ENCODE measurements around the gene SLC8A1. TPM values are rescaled to one million over a fixed set of nuclear protein-coding genes. Genes with fewer than 3 reads are reported as not detected.

The SLC8A1 gene
- total RNA-seq, 2 donors from 2014 or later: 0.66 to 7.8 TPM

GRCh38 chr2:40181855-40182254, 270.0 kb downstream of the SLC8A1 start:
- no peaks in the 10 kb centered on the region for H3K27me3 ChIP-seq
- intact Hi-C loops (cut with DNase I): no loop called here
- TF ChIP-seq CTCF (IDR thresholded peaks at IDR 0.05) (no peak), POLR2A (IDR thresholded peaks at IDR 0.05) (no peak)

DNA sequence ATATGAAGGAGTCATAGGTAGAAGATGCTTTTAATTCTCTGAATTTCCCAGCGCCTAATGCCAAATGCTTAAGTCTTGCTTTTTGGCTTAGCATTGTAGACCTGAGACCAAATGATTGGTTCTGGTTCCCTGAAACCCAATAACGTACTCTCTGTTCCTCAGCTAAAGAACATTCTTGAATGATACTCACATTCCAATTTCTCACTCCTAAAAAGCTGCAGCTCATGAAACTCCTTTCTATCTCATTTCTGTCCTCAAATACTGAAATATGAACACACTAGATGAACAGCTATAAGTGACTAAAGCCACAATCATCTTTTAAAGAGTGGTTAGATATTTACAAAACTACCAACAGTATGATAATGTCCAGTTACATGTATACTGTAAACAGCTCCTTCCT, 272.1 kb downstream of the SLC8A1 start:
- Histone ChIP-seq H3K4me1 (no peaks in the 10 kb centered on the region), H3K4me3 (no peak overlapping the region), H3K27me3 (no peaks in the 10 kb centered on the region), H3K27ac (no peak overlapping the region), H3K36me3 (replicated peaks in 1 of 2; ENCODE audit: insufficient read depth in 1 of 2, low read depth in 2 of 2) (no peaks in the 10 kb centered on the region), H3K9me3 (no peaks in the 10 kb centered on the region)
- intact Hi-C loops (cut with DNase I): no loop called here
- 69 to 84% methylated on average over 2 of the region's 2 CpGs for WGBS, 2 donors
- ATAC-seq: no peak
- TF ChIP-seq CTCF (IDR thresholded peaks at IDR 0.05) (no peak), POLR2A (IDR thresholded peaks at IDR 0.05) (no peak)
- DNase-seq: no peak

More at GRCh38 chr2:40181855-40182254, 270.0 kb downstream of the SLC8A1 start:
- no peak overlapping the region for H3K4me3 ChIP-seq
- no peak for ATAC-seq
- no peak for DNase-seq
- no peaks in the 10 kb centered on the region for H3K36me3 ChIP-seq (replicated peaks in 1 of 2; ENCODE audit: insufficient read depth in 1 of 2, low read depth in 2 of 2)
- no peak overlapping the region for H3K27ac ChIP-seq
- H3K4me1 ChIP-seq: no peaks in the 10 kb centered on the region
- 66 to 73% methylated on average over 3 of the region's 3 CpGs for WGBS, 2 donors
- no peaks in the 10 kb centered on the region for H3K9me3 ChIP-seq

GRCh38 chr2:40178971-40179370, 272.9 kb downstream of the SLC8A1 start:
- intact Hi-C loops (cut with DNase I): no loop called here
- no peak for ATAC-seq
- WGBS, 2 donors: 60 to 78% methylated on average over 3 of the region's 3 CpGs

DNA sequence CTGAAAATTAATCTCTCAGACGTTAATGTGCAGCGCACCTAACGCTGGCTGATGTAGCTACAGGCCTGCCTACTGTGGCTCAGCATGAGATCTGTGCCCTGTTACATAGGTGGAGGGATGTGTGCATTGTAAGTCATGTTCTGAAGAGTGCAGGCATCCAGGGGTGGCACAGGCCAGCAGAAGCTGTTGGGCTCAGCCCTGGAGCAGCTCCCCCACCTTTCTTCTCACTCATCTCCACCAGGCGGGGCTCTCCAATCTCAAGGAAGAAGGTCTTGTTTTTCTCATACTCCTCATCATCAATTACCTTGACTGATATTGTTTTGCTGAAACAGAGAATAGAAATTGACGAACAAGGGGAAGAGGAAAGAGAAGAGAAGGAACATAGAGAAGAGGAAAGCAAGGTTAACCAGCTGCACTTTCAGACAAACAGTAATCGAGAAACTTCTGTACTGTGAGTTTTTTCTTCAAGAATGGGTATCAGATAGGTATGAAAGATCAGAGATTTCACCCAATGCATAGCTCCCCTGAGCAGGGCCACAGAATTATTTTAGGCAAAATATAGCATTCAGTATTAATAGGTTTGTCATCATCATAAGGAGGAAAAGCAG, 273.6 kb downstream of the SLC8A1 start:
- TF ChIP-seq POLR2A (IDR thresholded peaks at IDR 0.05) (no peak), CTCF (IDR thresholded peaks at IDR 0.05) (no peak)
- Histone ChIP-seq H3K36me3 (replicated peaks in 1 of 2; ENCODE audit: insufficient read depth in 1 of 2, low read depth in 2 of 2) (no peaks in the 10 kb centered on the region), H3K27ac (no peak overlapping the region), H3K27me3 (no peaks in the 10 kb centered on the region), H3K9me3 (no peaks in the 10 kb centered on the region), H3K4me1 (no peaks in the 10 kb centered on the region), H3K4me3 (no peak overlapping the region)
- WGBS, 2 donors: 78 to 82% methylated on average over 5 to 6 of the region's 6 CpGs
- ATAC-seq: no peak
- intact Hi-C loops (cut with DNase I): no loop called here
- DNase-seq: no peak

More at GRCh38 chr2:40178971-40179370, 272.9 kb downstream of the SLC8A1 start:
- no peak overlapping the region for H3K27ac ChIP-seq
- no peaks in the 10 kb centered on the region for H3K27me3 ChIP-seq
- TF ChIP-seq POLR2A (IDR thresholded peaks at IDR 0.05): no peak
- no peak for TF ChIP-seq CTCF (IDR thresholded peaks at IDR 0.05)
- no peaks in the 10 kb centered on the region for H3K9me3 ChIP-seq
- no peaks in the 10 kb centered on the region for H3K4me1 ChIP-seq
- no peak overlapping the region for H3K4me3 ChIP-seq
- H3K36me3 ChIP-seq (replicated peaks in 1 of 2; ENCODE audit: insufficient read depth in 1 of 2, low read depth in 2 of 2): no peaks in the 10 kb centered on the region
- DNase-seq: no peak

DNA sequence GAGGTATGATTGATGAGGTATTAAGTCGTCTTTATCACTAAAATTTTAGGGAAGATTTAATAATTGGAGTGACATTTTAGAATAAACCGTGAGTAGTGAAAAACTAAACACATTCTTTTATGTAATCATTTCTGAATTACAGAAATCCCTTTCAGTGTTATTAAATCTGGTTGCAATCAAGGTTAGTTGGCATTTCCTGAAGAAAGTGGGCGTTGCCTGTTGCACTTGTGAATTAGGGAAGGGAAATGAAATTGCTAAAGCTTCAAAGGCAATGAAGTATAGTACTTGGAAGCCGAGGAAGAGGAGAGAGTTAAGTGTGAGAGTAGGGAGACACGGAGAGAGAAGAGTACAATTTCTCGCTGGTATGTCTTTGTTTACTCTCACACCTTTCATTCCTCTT, 274.5 kb downstream of the SLC8A1 start:
- Histone ChIP-seq H3K4me1 (no peaks in the 10 kb centered on the region), H3K36me3 (replicated peaks in 1 of 2; ENCODE audit: insufficient read depth in 1 of 2, low read depth in 2 of 2) (no peaks in the 10 kb centered on the region), H3K4me3 (no peak overlapping the region), H3K27me3 (no peaks in the 10 kb centered on the region), H3K27ac (no peak overlapping the region), H3K9me3 (no peaks in the 10 kb centered on the region)
- 44 to 50% methylated on average over 6 of the region's 6 CpGs for WGBS, 2 donors
- intact Hi-C loops (cut with DNase I): no loop called here
- no peak for DNase-seq
- TF ChIP-seq CTCF (IDR thresholded peaks at IDR 0.05) (no peak), POLR2A (IDR thresholded peaks at IDR 0.05) (no peak)
- no peak for ATAC-seq
